ENCODE measurements around the gene CBX8. TPM values are rescaled to one million over a fixed set of nuclear protein-coding genes. Genes with fewer than 3 reads are reported as not detected.

The CBX8 gene
- total RNA-seq, 2 donors from 2014 or later, result 6.0 to 7.2 TPM

DNA sequence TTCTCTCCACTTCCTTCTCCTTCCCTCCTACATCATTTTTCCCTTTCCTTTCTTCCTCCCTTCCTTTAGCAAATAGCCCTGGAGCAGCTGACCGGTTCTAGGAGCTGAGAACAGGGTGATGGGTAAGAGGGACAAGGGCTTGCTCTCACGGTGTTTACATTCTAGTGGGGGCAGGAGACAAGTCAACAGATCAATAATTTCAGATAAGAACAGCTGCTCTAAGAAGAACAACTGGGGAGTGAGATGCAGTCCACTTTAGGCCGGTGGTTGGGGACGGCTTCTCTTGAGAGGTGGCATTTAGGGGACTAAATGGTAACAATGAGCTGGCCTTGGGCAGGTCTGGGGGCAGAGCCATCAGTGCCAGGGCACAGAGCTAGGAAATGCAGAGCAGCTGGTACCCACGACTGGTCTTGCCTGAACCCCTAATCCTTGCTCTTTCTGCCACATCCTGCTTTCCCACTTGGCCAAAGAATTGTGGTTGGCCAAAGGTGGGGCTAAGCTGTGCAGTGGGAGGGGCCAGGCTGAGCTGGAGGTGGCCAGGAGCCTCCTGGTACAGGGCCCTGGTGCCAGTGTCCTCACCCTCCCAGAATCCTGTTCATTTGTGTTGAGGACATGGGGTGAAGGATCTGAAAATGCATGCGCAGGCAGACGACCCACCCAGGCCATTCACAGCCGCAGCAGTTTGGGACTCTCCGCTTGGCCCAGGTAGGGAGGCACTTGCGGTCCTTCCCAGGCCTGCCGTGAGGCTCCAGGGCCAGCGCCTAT is 24.6 kb upstream of the CBX8 start:
- H3K36me3 Mint-ChIP-seq (ENCODE audit: insufficient read depth in 2 of 2), result no peaks in the 10 kb centered on the region
- ATAC-seq (replicated peaks in 1 of 2) (no peak), DNase-seq (no peak)
- H3K4me1 Mint-ChIP-seq (ENCODE audit: low read depth), result peaks cover 7% of the 10 kb centered on the region
- H3K4me3 Mint-ChIP-seq, result no peak overlapping the region
- no peaks in the 10 kb centered on the region for H3K9me3 Mint-ChIP-seq
- H3K27me3 Mint-ChIP-seq (ENCODE audit: low read depth), result peaks cover 14% of the 10 kb centered on the region
- H3K27ac Mint-ChIP-seq, result no peak overlapping the region

DNA sequence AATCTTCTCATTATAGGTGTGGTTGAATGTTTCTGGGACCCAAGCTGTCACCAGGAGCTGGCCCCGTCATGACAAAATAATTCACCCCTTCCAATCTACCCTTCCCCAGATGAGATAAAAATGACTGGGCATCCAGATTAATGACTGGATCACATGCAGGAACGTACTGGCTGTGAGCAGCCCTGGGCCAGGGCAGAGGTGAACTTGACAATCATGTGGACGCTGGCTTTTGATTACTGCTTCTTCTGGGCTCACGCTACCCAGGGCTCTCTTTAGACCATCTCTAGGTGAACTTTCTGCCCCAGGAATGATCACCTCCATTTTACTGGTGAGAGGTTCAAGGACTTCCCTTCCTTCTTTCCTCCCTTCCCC is 24.1 kb upstream of the CBX8 start:
- DNase-seq (no peak), ATAC-seq (replicated peaks in 1 of 2) (no peak)
- Mint-ChIP-seq H3K4me3 (no peak overlapping the region), H3K27ac (no peak overlapping the region), H3K36me3 (ENCODE audit: insufficient read depth in 2 of 2) (no peaks in the 10 kb centered on the region), H3K4me1 (ENCODE audit: low read depth) (peaks cover 1% of the 10 kb centered on the region), H3K27me3 (ENCODE audit: low read depth) (peaks cover 19% of the 10 kb centered on the region), H3K9me3 (no peaks in the 10 kb centered on the region)

DNA sequence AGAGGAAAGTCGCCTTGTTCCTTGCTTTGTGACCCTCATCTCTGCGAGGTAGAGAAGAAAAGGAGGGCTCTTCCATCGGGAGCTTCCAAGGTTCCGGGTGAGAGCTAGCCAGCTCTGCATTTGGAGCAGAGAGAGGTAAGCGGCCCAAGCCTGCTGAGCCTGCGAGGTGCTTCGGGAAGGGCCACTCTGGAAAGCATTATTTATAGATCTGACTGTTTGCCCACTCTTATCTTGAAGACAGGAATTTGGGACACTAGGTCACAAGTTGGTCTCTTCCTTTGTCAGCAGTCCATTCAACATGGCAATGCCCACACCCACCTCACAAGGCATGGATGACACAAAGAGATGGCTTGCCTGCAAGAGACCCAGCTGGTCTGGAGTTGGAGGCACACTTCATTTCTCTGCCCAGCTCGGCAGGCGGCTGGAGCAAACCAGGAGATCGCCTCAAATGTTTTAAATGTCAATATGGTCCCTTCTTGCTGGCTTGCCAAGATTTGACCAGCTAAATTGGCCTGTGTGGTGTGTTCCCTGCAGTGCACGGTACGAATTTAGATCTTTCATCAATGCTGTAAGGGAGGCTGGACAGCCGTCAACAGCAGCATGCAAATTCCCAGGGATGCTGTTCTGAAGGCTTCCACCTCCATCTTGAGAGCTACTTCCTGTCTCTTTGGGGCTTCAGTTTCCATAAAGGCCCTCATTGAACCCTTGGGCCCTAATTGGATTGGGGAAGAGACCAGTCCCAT is 22.8 kb upstream of the CBX8 start:
- Mint-ChIP-seq H3K4me3 (no peak overlapping the region), H3K27me3 (ENCODE audit: low read depth) (peaks cover 21% of the 10 kb centered on the region), H3K9me3 (no peaks in the 10 kb centered on the region), H3K4me1 (ENCODE audit: low read depth) (peaks cover under 1% of the 10 kb centered on the region), H3K27ac (no peak overlapping the region), H3K36me3 (ENCODE audit: insufficient read depth in 2 of 2) (no peaks in the 10 kb centered on the region)
- DNase-seq (no peak), ATAC-seq (replicated peaks in 1 of 2) (no peak)

DNA sequence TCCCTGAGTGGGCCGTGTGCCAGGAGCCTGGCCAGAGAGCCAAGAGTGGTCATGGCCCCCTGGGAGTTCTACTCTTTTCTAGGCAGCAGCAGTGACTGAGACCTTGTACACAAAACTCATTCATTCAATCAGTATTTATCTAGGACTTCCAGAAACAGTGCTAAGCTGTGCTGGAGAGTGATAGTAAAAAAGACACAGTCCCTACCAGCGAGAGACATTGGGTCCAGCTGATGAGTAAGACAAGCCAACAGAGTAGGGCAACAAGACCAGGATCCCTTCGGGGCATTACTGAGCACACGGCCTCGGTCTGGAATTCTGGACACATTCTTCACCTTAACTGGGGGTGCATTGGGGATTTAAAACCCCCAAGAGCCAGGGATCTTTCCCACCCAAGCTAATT is 22.2 kb upstream of the CBX8 start:
- ATAC-seq (replicated peaks in 1 of 2), result no peak
- Mint-ChIP-seq H3K9me3 (no peaks in the 10 kb centered on the region), H3K27me3 (ENCODE audit: low read depth) (peaks cover 27% of the 10 kb centered on the region), H3K4me3 (no peak overlapping the region), H3K27ac (no peak overlapping the region), H3K4me1 (ENCODE audit: low read depth) (peaks cover 6% of the 10 kb centered on the region), H3K36me3 (ENCODE audit: insufficient read depth in 2 of 2) (peaks cover 0 to 3% of the 10 kb centered on the region in 2 donors)
- no peak for DNase-seq

DNA sequence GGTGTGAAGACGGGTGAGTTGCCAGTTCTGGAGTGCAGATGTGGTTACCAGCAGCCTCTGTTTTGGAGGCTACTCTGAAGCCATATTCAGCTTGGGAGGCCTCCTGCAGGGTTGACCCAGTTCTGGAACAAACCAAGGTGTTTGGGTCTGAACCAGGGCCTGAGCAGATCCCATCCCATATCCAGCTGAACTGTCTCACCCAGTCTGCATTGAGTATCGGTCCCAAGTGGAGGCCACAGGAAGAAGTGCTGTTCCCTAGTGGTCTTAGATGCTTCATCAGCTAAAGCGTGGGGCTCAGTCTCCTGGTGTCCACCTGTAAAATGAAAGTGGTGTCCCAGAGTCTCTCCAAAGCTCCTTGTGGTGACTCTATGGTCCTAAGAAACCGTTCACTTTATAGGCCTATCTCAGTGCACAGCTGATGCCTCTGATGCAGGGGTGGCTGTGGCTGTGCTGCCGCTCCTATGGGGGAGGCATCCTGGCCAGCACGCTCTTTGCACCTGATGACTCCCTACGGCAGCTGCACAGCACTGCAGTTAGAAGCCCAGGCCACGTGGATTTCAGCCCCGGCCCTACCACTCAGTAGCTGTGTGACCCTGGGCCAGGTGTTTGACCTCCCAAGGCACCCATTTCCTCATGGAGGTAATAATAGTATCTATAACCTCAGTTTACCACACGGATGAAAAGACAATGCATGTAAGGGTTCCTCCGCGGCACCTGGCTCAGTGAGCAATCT is 21.3 kb upstream of the CBX8 start:
- no peak for ATAC-seq (replicated peaks in 1 of 2)
- Mint-ChIP-seq H3K36me3 (ENCODE audit: insufficient read depth in 2 of 2) (peaks cover 0 to 3% of the 10 kb centered on the region in 2 donors), H3K4me3 (no peak overlapping the region), H3K9me3 (no peaks in the 10 kb centered on the region), H3K4me1 (ENCODE audit: low read depth) (peaks cover 9% of the 10 kb centered on the region), H3K27ac (no peak overlapping the region), H3K27me3 (ENCODE audit: low read depth) (peaks cover 28% of the 10 kb centered on the region)
- DNase-seq, result no peak

DNA sequence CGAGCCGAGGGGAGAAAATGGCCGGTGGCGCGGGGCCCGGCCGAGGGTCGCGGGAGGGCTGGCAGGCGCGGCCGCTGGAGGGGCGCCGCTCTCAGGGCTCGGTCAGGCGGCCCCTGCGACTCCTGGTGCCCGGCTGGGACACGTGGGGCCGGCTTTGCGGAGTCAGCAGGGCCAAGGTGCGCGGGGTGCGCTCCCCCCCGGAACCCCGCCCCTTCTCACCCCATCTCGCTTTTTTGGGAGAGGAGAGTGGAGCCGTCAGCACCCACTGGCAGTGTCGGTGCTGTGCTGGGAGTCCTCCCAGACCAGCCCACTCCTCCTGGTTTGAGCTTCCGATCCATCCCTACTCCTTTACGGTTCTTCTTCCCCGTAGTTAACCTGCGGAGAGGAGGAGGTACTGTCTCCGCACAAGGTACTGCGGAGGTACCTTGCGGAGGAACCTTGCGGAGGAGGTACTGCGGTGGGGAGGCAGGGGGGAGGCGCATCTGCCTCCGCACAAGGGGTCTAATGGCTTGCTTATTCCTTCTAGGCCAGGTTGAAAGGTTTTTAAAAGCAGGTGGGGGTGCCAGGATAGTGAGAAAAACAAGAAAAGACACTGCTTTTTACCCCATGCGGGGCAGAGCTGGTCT is 19.1 kb upstream of the CBX8 start:
- H3K27me3 Mint-ChIP-seq (ENCODE audit: low read depth), result peaks cover 39% of the 10 kb centered on the region
- H3K4me1 Mint-ChIP-seq (ENCODE audit: low read depth), result peaks cover 19% of the 10 kb centered on the region
- no peak for ATAC-seq (replicated peaks in 1 of 2)
- no peak for DNase-seq
- H3K4me3 Mint-ChIP-seq, result peak overlapping the region; percentile 28 to 50
- no peak overlapping the region for H3K27ac Mint-ChIP-seq
- peaks cover 0 to 3% of the 10 kb centered on the region in 2 donors for H3K36me3 Mint-ChIP-seq (ENCODE audit: insufficient read depth in 2 of 2)
- H3K9me3 Mint-ChIP-seq, result no peaks in the 10 kb centered on the region

DNA sequence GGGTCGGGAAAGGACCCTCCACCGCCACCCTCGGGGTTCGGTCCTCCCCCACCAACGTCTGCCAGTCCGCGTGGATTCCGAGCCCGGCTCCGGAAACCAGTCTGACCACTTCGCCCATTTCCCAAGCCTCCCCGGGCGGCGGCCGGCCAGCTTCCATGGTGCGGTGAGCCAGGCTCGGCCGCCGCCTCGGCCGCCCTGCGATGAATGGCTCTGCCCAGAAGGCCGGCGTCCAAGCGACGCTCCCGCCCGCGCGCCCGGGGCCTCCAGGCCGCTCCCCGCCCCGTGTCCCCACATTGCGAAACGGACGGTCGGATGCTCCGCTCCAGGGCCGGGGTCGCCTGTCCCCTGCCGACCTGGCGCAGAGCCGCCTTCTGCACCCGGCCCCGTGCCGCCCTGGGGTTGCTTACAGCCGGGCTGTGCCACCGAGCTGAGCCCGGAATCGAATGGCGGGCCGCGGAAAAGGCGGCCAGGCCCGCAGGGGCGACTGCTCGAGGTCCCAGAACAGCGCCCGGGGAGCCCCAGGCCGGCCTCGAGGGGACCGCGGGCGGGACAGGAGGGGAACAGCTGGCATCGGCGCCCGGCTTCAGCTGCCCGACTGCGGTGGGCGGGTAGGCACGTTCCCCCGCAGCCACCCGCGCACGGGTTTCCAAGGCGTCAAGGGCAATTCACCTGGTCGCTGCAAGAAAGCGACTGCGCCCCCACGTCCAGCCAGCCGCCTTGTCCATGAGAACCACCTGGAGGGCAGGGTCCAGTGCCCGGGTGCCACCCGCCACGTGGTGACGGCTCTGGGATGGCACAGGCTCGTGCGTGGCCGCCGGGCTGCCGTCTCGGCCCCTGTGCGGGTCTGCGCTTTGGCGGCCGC is 18.3 kb upstream of the CBX8 start:
- peaks cover 0 to 3% of the 10 kb centered on the region in 2 donors for H3K36me3 Mint-ChIP-seq (ENCODE audit: insufficient read depth in 2 of 2)
- peaks cover 44% of the 10 kb centered on the region for H3K27me3 Mint-ChIP-seq (ENCODE audit: low read depth)
- H3K4me1 Mint-ChIP-seq (ENCODE audit: low read depth), result peaks cover 24% of the 10 kb centered on the region
- DNase-seq, result no peak
- no peak overlapping the region for H3K4me3 Mint-ChIP-seq
- H3K27ac Mint-ChIP-seq, result no peak overlapping the region
- no peaks in the 10 kb centered on the region for H3K9me3 Mint-ChIP-seq
- no peak for ATAC-seq (replicated peaks in 1 of 2)

DNA sequence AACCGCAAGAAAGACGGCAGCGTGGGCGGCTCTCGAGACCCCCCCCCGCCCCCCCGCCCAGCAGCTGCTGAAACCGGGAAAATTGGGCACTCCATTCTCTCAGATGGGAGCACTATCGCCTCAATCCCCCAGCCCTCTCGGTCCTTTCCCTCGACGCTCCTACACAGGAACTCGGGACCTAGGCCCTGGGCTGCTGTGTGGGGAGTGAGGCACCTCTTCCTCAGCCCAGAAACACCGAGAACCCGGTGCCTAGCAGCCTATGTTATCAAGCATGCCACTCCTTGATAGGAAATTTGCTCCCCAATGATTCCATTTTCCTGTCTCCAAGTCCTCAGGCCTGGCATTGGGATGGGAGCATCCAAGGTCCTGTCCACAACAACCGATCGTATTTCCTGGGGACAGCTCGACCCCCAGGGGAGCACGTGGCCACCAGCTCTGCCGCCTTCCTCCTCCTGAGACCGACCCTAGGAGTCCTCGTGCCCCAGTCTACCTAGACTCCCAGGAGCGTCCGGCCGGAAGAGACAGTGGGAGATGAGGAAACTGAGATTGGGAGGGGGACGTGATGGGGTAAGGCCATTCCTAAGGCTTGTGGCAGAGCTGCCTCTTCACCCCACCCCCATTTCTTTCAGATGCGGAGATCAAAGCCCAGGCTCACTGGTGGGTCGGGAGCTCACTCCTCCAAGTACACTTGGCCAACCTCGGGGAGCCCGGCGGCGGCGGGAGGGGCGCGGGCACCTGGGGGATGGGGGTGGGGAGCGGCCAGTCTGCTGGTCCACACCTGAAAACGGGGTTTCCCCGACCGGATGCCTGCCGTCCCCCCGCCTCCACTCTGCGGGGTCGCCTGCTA is 17.5 kb upstream of the CBX8 start:
- Mint-ChIP-seq H3K27ac (peak overlapping the region; percentile 4), H3K36me3 (ENCODE audit: insufficient read depth in 2 of 2) (peaks cover 0 to 3% of the 10 kb centered on the region in 2 donors), H3K9me3 (no peaks in the 10 kb centered on the region), H3K4me3 (peak overlapping the region; percentile 44 to 68), H3K27me3 (ENCODE audit: low read depth) (peaks cover 46% of the 10 kb centered on the region), H3K4me1 (ENCODE audit: low read depth) (peaks cover 25% of the 10 kb centered on the region)
- DNase-seq, result no peak
- ATAC-seq (replicated peaks in 1 of 2), result no peak

DNA sequence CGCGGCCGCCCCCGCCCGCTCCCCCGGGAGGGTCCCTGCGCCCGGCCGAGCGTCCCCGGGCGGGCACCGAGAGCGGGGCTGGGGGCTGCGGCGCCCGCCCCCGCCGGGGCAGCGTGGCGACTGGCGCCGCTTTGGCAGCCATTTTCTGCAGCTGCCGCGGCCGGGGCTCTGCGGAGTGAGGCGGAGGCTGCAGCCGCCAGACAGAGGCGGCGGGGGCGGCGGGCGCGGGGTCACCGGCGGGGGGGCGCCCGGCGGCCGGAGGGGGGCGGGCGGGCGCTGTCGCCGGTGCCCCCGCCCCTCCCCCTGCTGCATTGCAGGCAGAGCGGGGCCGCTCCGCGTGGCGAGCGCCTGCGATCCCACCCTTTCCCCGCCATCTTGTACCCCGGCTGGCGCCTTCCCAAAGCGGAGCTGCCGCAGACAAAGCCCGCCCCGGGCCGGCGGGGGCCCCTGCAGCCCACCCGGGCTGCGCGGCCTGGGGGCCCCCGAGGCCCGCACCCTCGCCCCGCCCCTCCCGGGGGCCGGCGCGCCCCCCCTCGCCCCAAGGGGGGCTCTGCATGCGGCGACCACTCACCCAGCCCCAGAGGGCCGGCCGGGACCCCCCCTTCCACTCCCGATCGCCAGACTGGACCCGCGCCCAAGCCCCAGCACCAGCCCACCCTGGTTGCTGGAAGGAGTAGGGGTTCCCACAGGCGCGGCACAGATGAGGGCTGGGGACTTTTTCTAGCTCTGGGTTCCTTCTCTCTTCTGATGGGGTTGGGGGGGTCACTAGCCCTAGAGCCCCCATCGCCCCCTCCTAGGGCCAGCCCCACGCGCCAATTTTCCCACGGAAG is 16.6 kb upstream of the CBX8 start:
- peaks cover 0 to 3% of the 10 kb centered on the region in 2 donors for H3K36me3 Mint-ChIP-seq (ENCODE audit: insufficient read depth in 2 of 2)
- H3K4me3 Mint-ChIP-seq, result peak overlapping the region; percentile 27 to 68
- H3K9me3 Mint-ChIP-seq, result no peaks in the 10 kb centered on the region
- H3K27ac Mint-ChIP-seq, result no peak overlapping the region
- peaks cover 32% of the 10 kb centered on the region for H3K4me1 Mint-ChIP-seq (ENCODE audit: low read depth)
- no peak for ATAC-seq (replicated peaks in 1 of 2)
- peaks cover 54% of the 10 kb centered on the region for H3K27me3 Mint-ChIP-seq (ENCODE audit: low read depth)
- no peak for DNase-seq

DNA sequence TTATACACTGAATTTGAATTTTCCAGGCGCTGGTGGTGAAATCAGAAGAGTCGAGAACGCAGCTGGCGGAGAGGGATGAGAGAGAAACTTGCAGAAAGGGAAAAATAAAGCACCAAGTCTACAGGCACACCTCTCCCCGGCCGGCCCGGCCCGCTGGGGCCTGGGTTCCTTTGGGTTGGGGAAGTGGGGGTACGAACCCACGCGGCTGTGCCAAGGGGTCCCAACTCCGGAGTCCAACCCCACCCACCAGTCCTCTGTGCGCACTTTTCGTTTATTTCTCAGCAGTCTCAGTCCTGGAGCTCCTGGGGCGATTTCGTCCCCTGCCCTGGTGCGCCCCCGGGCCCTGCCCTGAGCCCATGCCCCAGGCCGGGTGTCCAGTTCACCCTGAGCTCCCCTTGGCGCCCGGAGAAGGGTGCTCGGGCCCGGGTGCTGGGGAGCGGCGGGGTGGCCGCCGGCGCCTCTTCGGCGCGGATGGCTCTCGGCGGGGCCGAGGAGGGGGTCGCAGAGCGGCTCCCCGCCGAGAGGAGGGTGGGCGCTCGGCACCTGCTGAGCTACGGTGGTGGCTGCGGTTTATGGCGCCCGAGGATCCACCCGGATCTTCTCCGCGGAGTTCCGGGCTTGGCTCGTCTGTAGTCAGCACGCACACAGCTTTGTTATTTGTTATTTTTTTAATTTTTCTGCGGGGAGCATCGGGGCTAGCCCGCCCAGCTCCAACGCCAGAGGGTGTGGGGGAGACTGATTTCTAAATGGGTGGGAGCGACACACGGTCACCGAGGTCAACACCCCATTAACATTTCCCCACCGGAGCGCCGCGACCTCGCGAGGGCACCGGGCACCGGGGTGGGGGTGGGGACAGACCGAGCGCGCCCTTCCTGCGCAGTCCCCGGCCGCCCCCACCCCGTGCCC is 15.7 kb upstream of the CBX8 start:
- Mint-ChIP-seq H3K36me3 (ENCODE audit: insufficient read depth in 2 of 2) (peaks cover 0 to 3% of the 10 kb centered on the region in 2 donors), H3K27me3 (ENCODE audit: low read depth) (peaks cover 60% of the 10 kb centered on the region), H3K9me3 (no peaks in the 10 kb centered on the region), H3K4me1 (ENCODE audit: low read depth) (peaks cover 37% of the 10 kb centered on the region), H3K4me3 (peak overlapping the region; percentile 73 to 81), H3K27ac (no peak overlapping the region)
- ATAC-seq (replicated peaks in 1 of 2) (no peak), DNase-seq (no peak)

All from activated T-cell treated with anti-CD3 and anti-CD28 coated beads, Interleukin-2, amount 50 U/mL, for 72 hours (primary cell).